GM12872 (cell line): ENCODE results near the gene NFATC1.

ENCODE experiments used
- CTCF ChIP-seq: IDR thresholded peaks from 3 replicates; pipeline ENCODE4 v1.5.1; 2011; ENCODE audit warnings: low read depth, mild to moderate bottlenecking, low read length, moderate library complexity; ENCODE audit not compliant: insufficient read depth

NFATC1 gene

DNA sequence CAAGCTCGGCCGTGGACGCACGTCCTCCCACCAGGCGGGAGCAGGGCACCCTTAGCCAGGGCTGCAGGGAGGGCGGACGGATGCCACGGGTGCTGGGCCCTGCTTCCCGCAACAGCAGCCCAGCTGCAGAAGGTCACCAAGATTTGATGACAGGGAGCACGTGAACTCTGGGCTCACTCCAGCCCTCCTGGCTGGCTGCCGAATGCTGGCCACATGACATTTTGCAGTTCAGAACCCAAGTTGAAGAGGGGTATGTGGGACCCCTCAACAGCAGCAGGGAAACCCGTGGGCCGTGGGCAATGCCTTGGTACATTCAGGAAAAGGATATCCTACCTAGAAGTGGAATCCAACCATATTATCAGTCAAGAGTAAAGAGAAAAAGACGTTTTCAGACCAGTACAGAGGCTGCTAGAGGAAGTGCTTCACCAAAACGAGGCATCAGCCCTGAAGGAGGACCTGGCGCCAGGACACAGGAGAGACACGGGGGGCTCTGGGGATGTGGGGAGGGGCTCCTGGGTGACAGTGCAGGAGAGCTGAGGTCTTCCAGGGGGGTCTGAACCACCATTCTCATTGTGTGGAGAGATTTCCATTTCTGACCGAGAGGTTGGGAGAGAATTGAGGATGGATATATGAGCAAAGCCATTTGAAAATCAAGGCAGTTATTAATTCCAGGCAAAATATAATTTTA, 176.5 kb downstream of the NFATC1 start:
- TF ChIP-seq CTCF, result no peak

DNA sequence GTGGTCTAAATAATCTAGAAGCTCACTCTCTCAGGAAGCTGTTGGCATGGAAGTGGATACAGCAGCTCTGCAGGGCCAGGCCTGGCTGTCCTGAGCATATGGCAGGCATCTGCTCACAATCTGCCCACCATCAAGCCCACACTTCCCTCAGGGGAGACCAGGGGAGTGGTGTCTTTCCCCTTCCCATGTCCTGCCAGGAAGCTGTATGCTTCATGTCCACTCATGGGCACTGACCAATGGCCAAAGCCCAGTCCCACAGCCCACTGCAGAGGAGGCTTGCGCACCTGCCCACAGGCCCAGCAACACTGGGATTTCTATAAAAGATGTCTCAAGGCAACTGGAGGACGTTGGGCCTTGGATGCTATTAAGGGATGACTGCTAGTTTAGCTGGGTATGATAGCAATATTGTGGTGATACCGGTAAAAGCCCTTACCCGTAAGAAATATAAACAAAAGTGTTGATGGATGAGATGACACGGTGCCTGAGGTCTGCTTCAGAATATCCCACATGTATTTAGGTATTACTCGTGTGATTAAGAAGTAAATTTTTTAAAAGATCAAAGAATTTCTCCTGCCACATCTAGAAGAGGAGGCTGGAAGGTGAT, 177.2 kb downstream of the NFATC1 start:
- TF ChIP-seq CTCF, result no peak

DNA sequence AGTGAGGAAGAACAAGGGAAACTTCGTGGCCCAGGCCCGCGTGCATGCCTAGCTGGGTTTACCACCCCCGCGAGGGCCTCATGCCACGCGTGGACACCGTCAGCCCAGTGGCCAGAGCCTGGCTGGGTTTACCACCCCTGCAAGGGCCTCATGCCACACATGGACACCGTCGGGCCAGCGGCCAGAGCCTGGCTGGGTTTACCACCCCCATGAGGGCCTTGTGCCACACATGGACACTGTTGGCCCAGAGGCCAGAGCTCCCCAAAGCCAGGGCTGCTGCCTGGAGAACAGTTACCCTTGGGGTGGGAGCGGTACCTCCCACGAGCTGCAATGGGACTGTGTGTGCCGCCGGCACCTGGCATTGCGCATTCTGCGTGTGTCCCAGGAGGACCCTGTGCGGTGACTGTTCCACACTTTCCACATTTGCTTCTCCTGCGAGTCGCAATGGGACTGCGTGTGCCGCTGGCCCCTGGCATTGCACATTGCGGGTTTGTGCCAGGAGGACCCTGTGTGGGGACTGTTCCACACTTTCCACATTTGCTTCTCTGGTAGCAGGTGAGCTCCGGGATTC, 178.3 kb downstream of the NFATC1 start:
- TF ChIP-seq CTCF, result no peak

DNA sequence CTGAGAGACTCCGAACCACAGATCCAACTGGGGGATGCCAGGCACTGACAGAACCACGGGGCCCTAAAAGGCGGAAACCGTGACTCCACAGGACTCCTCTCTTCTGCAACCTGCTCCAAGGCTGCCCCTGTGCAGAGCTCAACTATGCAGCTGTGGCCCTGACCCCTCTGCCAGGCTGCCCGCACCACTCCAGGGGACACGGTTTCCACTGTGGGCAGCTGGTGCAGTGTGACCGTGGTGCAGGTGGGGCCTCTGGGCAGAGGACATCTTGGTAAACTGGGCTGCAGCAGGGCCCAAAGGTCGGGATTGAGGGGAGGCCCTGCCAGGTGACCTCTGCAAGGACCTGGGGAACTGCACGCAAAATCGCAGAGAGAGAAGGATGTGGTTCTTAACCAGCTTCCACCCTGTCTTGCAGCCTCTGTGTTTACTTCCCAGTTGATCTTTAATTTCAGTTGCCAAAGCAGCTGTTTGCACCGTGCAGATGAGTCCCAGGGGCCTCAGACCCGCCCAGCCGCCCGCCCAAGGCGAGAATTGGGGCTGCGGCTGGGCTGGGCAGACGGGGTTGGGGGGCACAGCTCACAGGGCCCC, 179.3 kb downstream of the NFATC1 start:
- TF ChIP-seq CTCF, result no peak

- TF ChIP-seq CTCF, result no peak
Observed at GRCh38 chr18:79575891-79576685, 180.4 kb downstream of the NFATC1 start.

DNA sequence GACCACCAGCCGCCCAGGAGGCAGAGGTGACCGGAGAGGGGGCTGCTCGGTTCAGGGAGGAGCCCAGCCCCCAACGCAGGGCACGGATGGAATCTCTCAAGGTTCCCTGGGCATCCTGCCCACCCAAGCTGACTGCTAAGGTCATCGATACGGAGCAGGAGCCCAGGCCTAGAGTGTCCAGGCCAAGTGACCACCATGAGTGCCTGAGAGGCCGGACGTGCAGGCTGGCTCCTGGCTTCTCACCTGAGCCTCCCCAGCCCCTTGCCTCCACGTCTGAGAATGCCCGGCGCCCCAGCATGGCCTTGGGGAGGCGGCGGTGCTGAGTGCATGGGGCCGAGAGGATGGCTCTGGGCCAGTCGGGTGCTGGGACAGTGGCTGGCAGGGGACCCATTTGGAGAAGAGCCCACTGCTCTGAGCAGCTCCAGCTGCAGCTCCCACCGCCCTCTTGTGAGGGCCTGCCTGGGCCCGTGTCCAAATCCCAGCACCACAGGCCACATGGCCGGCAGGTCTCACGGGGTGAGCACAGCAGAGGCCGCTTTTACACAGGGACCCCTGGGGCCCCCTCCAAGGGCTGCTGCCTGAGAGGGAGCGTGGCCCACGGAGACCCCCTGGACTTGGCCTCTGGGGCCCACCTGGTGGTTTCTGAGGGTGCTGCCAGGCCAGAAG, 181.1 kb downstream of the NFATC1 start:
- TF ChIP-seq CTCF, result no peak
